ENCODE measurements around the gene DUSP11.

DNA sequence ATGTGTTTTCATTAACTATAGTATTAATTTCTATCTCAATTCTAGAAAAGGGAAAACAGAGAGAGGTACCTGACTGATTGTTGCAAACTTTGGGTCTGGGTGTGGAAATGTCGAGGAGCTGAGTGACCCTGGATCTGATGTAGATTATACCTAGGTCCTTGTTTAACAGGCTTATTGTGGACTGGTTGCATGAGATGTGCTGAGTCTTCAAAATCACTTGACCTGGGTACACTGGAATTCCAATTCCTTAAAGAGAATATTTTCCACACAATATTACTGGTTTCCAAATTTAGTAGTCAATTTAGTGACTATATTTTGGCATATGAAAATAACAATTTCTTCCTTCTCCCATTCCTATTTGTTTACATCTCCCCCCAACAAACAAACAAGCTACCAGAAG, 13.6 kb downstream of the DUSP11 start:
- TF ChIP-seq CTCF (IDR thresholded peaks at IDR 0.05) (no peak), POLR2A (IDR thresholded peaks at IDR 0.05) (no peak)
